ENCODE data around the gene CCNB1.

DNA sequence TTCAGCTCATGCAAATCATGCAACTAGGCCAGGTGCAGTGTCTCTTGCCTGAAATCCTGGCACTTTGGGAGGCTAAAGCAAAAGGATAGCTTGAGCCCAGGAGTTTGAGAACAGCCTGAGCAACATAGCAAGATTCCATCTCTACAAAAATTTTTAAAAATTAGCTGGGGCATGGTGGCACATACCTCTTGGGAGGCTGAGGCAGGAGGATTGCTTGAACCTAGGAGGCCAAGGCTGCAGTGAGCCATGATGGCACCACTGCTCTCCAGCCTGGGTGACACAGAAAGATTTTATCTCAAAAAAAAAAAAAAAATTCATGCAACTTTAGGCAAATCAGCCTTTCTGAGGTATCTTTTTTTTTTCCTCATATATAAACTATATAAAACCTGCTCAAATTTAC lies 35.6 kb upstream of the CCNB1 start:
- TF ChIP-seq SNAI2 (CRISPR knock-in tag; IDR thresholded peaks at IDR 0.05) (no peak), ZFP3 (CRISPR knock-in tag; IDR thresholded peaks at IDR 0.05) (no peak), PPARA (CRISPR knock-in tag; IDR thresholded peaks at IDR 0.05; ENCODE audit: borderline replicate concordance) (no peak), ESRRG (CRISPR knock-in tag; IDR thresholded peaks at IDR 0.05) (no peak), ISL1 (CRISPR knock-in tag; IDR thresholded peaks at IDR 0.05) (no peak), RARB (CRISPR knock-in tag; IDR thresholded peaks at IDR 0.05) (no peak)
- TF ChIP-seq, protein P1, sequence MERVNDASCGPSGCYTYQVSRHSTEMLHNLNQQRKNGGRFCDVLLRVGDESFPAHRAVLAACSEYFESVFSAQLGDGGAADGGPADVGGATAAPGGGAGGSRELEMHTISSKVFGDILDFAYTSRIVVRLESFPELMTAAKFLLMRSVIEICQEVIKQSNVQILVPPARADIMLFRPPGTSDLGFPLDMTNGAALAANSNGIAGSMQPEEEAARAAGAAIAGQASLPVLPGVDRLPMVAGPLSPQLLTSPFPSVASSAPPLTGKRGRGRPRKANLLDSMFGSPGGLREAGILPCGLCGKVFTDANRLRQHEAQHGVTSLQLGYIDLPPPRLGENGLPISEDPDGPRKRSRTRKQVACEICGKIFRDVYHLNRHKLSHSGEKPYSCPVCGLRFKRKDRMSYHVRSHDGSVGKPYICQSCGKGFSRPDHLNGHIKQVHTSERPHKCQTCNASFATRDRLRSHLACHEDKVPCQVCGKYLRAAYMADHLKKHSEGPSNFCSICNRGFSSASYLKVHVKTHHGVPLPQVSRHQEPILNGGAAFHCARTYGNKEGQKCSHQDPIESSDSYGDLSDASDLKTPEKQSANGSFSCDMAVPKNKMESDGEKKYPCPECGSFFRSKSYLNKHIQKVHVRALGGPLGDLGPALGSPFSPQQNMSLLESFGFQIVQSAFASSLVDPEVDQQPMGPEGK (CRISPR knock-in tag; IDR thresholded peaks at IDR 0.05; ENCODE audit: borderline replicate concordance): no peak
- TF ChIP-seq, protein P2, sequence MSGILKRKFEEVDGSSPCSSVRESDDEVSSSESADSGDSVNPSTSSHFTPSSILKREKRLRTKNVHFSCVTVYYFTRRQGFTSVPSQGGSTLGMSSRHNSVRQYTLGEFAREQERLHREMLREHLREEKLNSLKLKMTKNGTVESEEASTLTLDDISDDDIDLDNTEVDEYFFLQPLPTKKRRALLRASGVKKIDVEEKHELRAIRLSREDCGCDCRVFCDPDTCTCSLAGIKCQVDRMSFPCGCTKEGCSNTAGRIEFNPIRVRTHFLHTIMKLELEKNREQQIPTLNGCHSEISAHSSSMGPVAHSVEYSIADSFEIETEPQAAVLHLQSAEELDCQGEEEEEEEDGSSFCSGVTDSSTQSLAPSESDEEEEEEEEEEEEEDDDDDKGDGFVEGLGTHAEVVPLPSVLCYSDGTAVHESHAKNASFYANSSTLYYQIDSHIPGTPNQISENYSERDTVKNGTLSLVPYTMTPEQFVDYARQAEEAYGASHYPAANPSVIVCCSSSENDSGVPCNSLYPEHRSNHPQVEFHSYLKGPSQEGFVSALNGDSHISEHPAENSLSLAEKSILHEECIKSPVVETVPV (CRISPR knock-in tag; IDR thresholded peaks at IDR 0.05): no peak

All from SK-N-SH treated with all-trans-retinoic acid at 6 μM for 48 hours (cell line).